ENCODE results near the gene EYA2. TPM values are rescaled to one million over a fixed set of nuclear protein-coding genes. Genes with fewer than 3 reads are reported as not detected.

Gene EYA2
- total RNA-seq, 1 donor from 2014 or later = 94.1 TPM

GRCh38 chr20:47049771-47050170 lies 155.1 kb downstream of the EYA2 start:
- TF ChIP-seq CTCF (IDR thresholded peaks at IDR 0.05; ENCODE audit: partially characterized antibody, unreplicated experiment) = no peak
- no peak for DNase-seq
- H3K27me3 Mint-ChIP-seq (ENCODE audit: unreplicated experiment) = peaks cover 8% of the 10 kb centered on the region
- H3K27ac Mint-ChIP-seq (ENCODE audit: unreplicated experiment) = no peak overlapping the region
- peaks cover 9% of the 10 kb centered on the region for H3K4me1 Mint-ChIP-seq (ENCODE audit: low read depth, unreplicated experiment)
- H3K9me3 Mint-ChIP-seq (ENCODE audit: unreplicated experiment) = peaks cover 3% of the 10 kb centered on the region
- H3K4me3 Mint-ChIP-seq (ENCODE audit: unreplicated experiment) = no peak overlapping the region
- peaks cover 40% of the 10 kb centered on the region for H3K36me3 Mint-ChIP-seq (ENCODE audit: unreplicated experiment)

- TF ChIP-seq CTCF (IDR thresholded peaks at IDR 0.05; ENCODE audit: partially characterized antibody, unreplicated experiment) = no peak
- DNase-seq = no peak
- H3K4me3 Mint-ChIP-seq (ENCODE audit: unreplicated experiment) = no peak overlapping the region
- H3K9me3 Mint-ChIP-seq (ENCODE audit: unreplicated experiment) = peaks cover 2% of the 10 kb centered on the region
- H3K27me3 Mint-ChIP-seq (ENCODE audit: unreplicated experiment) = peaks cover 8% of the 10 kb centered on the region
- H3K36me3 Mint-ChIP-seq (ENCODE audit: unreplicated experiment) = peaks cover 36% of the 10 kb centered on the region
- H3K4me1 Mint-ChIP-seq (ENCODE audit: low read depth, unreplicated experiment) = peaks cover 21% of the 10 kb centered on the region
- no peak overlapping the region for H3K27ac Mint-ChIP-seq (ENCODE audit: unreplicated experiment)
These were observed 156.4 kb downstream of the EYA2 start for GRCh38 chr20:47050996-47051395.

GRCh38 chr20:47051936-47052526 lies 157.4 kb downstream of the EYA2 start:
- peaks cover 26% of the 10 kb centered on the region for H3K36me3 Mint-ChIP-seq (ENCODE audit: unreplicated experiment)
- no peak for TF ChIP-seq CTCF (IDR thresholded peaks at IDR 0.05; ENCODE audit: partially characterized antibody, unreplicated experiment)
- DNase-seq = no peak
- H3K9me3 Mint-ChIP-seq (ENCODE audit: unreplicated experiment) = peaks cover 2% of the 10 kb centered on the region
- peak overlapping the region; percentile 54 for H3K27ac Mint-ChIP-seq (ENCODE audit: unreplicated experiment)
- peaks cover 8% of the 10 kb centered on the region for H3K27me3 Mint-ChIP-seq (ENCODE audit: unreplicated experiment)
- H3K4me3 Mint-ChIP-seq (ENCODE audit: unreplicated experiment) = no peak overlapping the region
- H3K4me1 Mint-ChIP-seq (ENCODE audit: low read depth, unreplicated experiment) = peaks cover 21% of the 10 kb centered on the region

GRCh38 chr20:47054506-47054905 lies 159.9 kb downstream of the EYA2 start:
- Mint-ChIP-seq H3K9me3 (ENCODE audit: unreplicated experiment) (peaks cover 4% of the 10 kb centered on the region), H3K36me3 (ENCODE audit: unreplicated experiment) (peaks cover 15% of the 10 kb centered on the region), H3K4me3 (ENCODE audit: unreplicated experiment) (no peak overlapping the region), H3K27me3 (ENCODE audit: unreplicated experiment) (peaks cover 9% of the 10 kb centered on the region), H3K4me1 (ENCODE audit: low read depth, unreplicated experiment) (peaks cover 21% of the 10 kb centered on the region), H3K27ac (ENCODE audit: unreplicated experiment) (no peak overlapping the region)
- no peak for DNase-seq
- no peak for TF ChIP-seq CTCF (IDR thresholded peaks at IDR 0.05; ENCODE audit: partially characterized antibody, unreplicated experiment)

- Mint-ChIP-seq H3K4me1 (ENCODE audit: low read depth, unreplicated experiment) (peaks cover 21% of the 10 kb centered on the region), H3K36me3 (ENCODE audit: unreplicated experiment) (peaks cover 14% of the 10 kb centered on the region), H3K9me3 (ENCODE audit: unreplicated experiment) (peaks cover 4% of the 10 kb centered on the region), H3K27me3 (ENCODE audit: unreplicated experiment) (peaks cover 9% of the 10 kb centered on the region), H3K4me3 (ENCODE audit: unreplicated experiment) (no peak overlapping the region), H3K27ac (ENCODE audit: unreplicated experiment) (no peak overlapping the region)
- DNase-seq = no peak
- no peak for TF ChIP-seq CTCF (IDR thresholded peaks at IDR 0.05; ENCODE audit: partially characterized antibody, unreplicated experiment)
These were observed 160.3 kb downstream of the EYA2 start for GRCh38 chr20:47054945-47055344.

Data from glutamatergic neuron (in vitro differentiated cells).